ENCODE measurements around the gene TMEM132E.

TMEM132E gene

DNA sequence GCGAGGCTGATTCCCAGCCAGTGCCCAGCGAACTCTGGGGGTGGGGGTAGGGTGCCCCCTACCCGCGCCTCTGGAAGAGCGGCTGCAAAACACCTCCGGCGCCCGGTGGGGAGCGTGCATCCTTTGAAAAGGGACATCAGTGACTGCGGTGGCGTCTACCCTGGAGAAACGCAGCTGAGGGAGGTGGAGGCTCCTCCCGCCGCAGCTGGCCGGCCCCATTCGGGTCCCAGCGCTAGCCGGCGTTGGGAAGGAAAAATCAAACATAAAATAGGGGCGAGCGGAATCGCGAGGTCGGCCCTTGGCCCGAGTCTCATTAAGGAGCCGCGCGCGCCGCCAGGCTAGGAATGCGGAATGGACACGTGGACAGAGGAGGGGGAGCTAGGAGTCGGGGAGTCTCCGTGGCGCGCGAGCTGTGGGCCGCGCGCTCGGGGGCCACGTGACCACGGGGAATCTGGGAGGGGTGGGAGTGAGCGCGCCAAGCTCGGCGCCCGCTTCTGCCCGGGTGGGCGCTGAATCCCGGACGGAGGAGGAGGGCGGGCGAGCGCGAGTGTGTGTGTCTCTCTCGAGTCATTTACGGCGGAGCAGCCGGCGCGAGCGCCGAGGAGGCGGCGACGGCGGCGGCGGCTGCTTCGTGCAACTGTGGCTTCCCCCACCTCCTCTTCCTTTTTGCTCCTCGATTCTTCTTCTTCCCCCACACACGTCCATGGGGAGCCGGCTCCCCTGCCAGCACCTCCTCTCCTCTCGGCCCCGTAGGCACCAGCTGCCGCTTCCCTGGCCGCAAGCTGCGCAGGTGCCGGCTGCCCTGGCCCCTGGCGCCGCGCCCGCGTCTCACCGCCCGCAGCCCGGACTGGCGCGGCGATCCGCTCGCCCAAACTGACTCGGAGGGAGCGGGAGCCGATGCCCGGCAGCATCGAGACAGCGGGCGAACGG, at the start of gene TMEM132E:
TMEM132E (plus strand) TSS at position 566 of the 930 bp plus-strand sequence. CDS start 1,495 bp downstream, outside the sequence.
- no peaks in the 10 kb centered on the region for H3K36me3 ChIP-seq (ENCODE audit: control insufficient read depth in 2 of 2, insufficient read depth in 1 of 2, low read length in 2 of 2)
- CTCF ChIA-PET = interaction anchor here (0.6 to 2.4 kb wide), 10 partner anchors 17 to 1332 kb away, joined by 3 to 15 read pairs (median 4); no protein-coding TSS in a partner anchor
- peak within 1 kb of the TSS; percentile 57 for H3K4me3 ChIP-seq (ENCODE audit: low read depth, low read length)
- POLR2A ChIA-PET = interaction anchor here (0.9 to 1.4 kb wide), 5 partner anchors 12 to 34 kb away, joined by 3 to 11 read pairs (median 4); no protein-coding TSS in a partner anchor
- peak within 1 kb of the TSS; percentile 80; the same call in 1 of the 2 replicates for H3K27ac ChIP-seq (ENCODE audit: extremely low read depth, low read depth, low read length)
- H3K4me1 ChIP-seq (ENCODE audit: control insufficient read depth, insufficient read depth, low read length) = peaks cover 18% of the 10 kb centered on the region
- no peaks in the 10 kb centered on the region for H3K9me3 ChIP-seq (ENCODE audit: control insufficient read depth, insufficient read depth, low read depth, low read length)
- TF ChIP-seq ZEB2 (tag by site-specific recombination; IDR thresholded peaks at IDR 0.05) (peak; percentile 92), ZNF140 (tag by site-specific recombination; IDR thresholded peaks at IDR 0.05) (peak; percentile 60; the same call in 1 of the 2 replicates), KLF1 (tag by site-specific recombination; IDR thresholded peaks at IDR 0.05) (0 out of 2 replicates have a peak, but pooled peaks have one; percentile 38), ZNF433 (tag by site-specific recombination; IDR thresholded peaks at IDR 0.05; ENCODE audit: low read depth) (no peak), ZNF580 (tag by site-specific recombination; IDR thresholded peaks at IDR 0.05) (no peak), KLF16 (tag by site-specific recombination; IDR thresholded peaks at IDR 0.05) (peak; percentile 72), ZNF629 (tag by site-specific recombination; IDR thresholded peaks at IDR 0.05) (peak; percentile 69), ZNF146 (tag by site-specific recombination; IDR thresholded peaks at IDR 0.05) (peak; percentile 13; the same call in 1 of the 2 replicates), ZNF335 (tag by site-specific recombination; conservative IDR thresholded peaks at IDR 0.05) (peak; percentile 71), PRDM4 (tag by site-specific recombination; IDR thresholded peaks at IDR 0.05) (peak; percentile 26; the same call in 1 of the 2 replicates), CTCF (tag by site-specific recombination; IDR thresholded peaks at IDR 0.05) (peak; percentile 76), ZNF76 (tag by site-specific recombination; IDR thresholded peaks at IDR 0.05; ENCODE audit: borderline replicate concordance, low read depth) (peak; percentile 79), ZNF561 (tag by site-specific recombination; IDR thresholded peaks at IDR 0.05; ENCODE audit: borderline replicate concordance) (peak; percentile 44; the same call in 1 of the 2 replicates), SP7 (tag by site-specific recombination; IDR thresholded peaks at IDR 0.05) (0 out of 2 replicates have a peak, but pooled peaks have one; percentile 46), ZFHX2 (tag by site-specific recombination; conservative IDR thresholded peaks at IDR 0.05) (peak; percentile 87), ZBTB8A (tag by site-specific recombination; IDR thresholded peaks at IDR 0.05) (peak; percentile 98), ZNF660 (tag by site-specific recombination; IDR thresholded peaks at IDR 0.05) (peak; percentile 97), ZNF600 (tag by site-specific recombination; IDR thresholded peaks at IDR 0.05) (peak; percentile 35; the same call in 1 of the 2 replicates), KLF9 (tag by site-specific recombination; IDR thresholded peaks at IDR 0.05; ENCODE audit: low read depth) (peak; percentile 39; the same call in 1 of the 2 replicates), ZNF24 (tag by site-specific recombination; IDR thresholded peaks at IDR 0.05) (0 out of 2 replicates have a peak, but pooled peaks have one; percentile 29), ZNF394 (tag by site-specific recombination; IDR thresholded peaks at IDR 0.05; ENCODE audit: borderline replicate concordance) (peak; percentile 21; the same call in 1 of the 2 replicates), ZNF266 (tag by site-specific recombination; IDR thresholded peaks at IDR 0.05; ENCODE audit: low read depth) (no peak), ZIC2 (tag by site-specific recombination; IDR thresholded peaks at IDR 0.05) (peak; percentile 69), WT1 (tag by site-specific recombination; IDR thresholded peaks at IDR 0.05) (peak; percentile 79), EGR2 (tag by site-specific recombination; IDR thresholded peaks at IDR 0.05; ENCODE audit: low read depth) (peak; percentile 86)
- TF ChIP-seq, protein P1, sequence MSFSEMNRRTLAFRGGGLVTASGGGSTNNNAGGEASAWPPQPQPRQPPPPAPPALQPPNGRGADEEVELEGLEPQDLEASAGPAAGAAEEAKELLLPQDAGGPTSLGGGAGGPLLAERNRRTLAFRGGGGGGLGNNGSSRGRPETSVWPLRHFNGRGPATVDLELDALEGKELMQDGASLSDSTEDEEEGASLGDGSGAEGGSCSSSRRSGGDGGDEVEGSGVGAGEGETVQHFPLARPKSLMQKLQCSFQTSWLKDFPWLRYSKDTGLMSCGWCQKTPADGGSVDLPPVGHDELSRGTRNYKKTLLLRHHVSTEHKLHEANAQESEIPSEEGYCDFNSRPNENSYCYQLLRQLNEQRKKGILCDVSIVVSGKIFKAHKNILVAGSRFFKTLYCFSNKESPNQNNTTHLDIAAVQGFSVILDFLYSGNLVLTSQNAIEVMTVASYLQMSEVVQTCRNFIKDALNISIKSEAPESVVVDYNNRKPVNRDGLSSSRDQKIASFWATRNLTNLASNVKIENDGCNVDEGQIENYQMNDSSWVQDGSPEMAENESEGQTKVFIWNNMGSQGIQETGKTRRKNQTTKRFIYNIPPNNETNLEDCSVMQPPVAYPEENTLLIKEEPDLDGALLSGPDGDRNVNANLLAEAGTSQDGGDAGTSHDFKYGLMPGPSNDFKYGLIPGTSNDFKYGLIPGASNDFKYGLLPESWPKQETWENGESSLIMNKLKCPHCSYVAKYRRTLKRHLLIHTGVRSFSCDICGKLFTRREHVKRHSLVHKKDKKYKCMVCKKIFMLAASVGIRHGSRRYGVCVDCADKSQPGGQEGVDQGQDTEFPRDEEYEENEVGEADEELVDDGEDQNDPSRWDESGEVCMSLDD (tag by site-specific recombination; IDR thresholded peaks at IDR 0.05) = peak; percentile 90
- TF ChIP-seq, protein P2, sequence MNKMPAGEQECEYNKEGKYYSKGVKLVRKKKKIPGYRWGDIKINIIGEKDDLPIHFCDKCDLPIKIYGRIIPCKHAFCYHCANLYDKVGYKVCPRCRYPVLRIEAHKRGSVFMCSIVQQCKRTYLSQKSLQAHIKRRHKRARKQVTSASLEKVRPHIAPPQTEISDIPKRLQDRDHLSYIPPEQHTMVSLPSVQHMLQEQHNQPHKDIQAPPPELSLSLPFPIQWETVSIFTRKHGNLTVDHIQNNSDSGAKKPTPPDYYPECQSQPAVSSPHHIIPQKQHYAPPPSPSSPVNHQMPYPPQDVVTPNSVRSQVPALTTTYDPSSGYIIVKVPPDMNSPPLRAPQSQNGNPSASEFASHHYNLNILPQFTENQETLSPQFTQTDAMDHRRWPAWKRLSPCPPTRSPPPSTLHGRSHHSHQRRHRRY (tag by site-specific recombination; IDR thresholded peaks at IDR 0.05) = 0 out of 2 replicates have a peak, but pooled peaks have one; percentile 10

All from HEK293 (cell line).